K562 treated with DMSO at 1 percent for 4 hours (cell line): ENCODE data around the gene URAD. TPM values are rescaled to one million over a fixed set of nuclear protein-coding genes. Genes with fewer than 3 reads are reported as not detected.

Experiments
- total RNA-seq: library from RNA; unstranded; fragments of 300-600 nt; gene quantifications from 2 replicates; pipeline ENCODE4 v1.2.3, GENCODE V29; 2022; ENCODE audit not compliant: insufficient read depth

The URAD gene
- not detected in 2 replicates for total RNA-seq

DNA sequence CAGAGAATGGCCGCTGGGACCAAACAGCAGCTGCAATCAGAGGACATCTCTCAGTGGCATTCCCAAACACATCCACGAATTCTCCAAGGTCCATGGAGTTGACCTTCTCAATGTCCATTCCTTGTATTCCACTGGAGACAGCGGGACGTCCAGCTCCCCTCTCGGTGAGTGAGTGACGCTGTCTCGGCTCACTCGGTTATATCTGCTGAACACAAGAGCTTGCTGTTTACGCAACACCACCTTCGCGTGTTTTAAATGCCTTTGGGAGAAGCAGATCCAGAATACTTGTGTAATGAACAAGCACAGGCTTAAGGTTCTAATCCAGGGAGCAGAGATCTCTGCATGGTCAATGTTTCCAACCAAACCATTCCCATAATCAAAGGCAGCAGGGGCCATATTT is at the start of gene URAD:
URAD (minus strand) TSS at position 174 of the 400 bp plus-strand sequence; CDS start at position 118, 56 bp downstream.

DNA sequence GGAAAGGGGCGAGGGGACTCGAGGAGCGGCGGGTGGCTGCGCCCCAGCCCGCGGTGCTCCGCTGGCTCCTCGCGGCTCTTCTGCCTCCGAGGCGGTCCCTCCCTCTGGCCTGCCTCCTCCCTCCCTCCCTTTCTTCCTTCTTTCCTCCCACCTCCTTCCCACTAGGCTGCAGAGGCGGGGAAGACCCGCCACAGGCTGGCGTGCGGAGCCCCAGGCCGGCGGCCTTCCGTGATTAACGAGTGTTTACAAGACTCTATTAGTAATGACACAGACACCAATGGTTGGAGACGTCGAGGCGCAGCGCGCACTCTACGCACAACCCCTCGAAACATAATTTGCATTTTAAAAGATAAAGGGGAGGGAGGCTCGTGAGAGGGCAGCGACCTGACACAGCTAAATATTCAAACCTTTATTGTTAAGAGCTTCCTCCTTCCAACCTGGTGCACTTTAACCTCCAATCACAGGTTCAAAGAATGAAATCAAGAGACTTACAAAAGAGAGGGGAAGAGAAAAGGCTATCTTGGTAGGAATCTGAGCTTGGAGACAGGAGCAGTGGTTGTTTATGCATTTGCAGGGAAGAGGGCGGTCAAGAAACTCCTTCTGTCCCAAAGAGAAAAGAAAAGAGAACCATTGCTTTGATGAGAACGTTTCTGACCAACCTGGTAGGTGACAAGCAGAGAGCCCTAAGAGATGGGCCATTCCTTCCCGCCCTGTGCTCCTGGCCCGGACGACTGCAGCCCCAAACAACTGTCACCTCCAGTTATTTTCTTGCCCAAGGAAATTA is 19.2 kb downstream of the URAD start, which contains the start of gene CDX2:
CDX2 (minus strand) TSS at position 234 of the 784 bp plus-strand sequence. CDS start 309 bp downstream, outside the sequence.

Other genes with a start within 250 kb of the URAD start
- not detected in 2 replicates for gene GSX1, start 196.2 kb downstream of the URAD start, total RNA-seq
- gene PDX1, start 68.7 kb downstream of the URAD start, total RNA-seq: not detected in 2 replicates
- not detected in 2 replicates for gene CDX2, start 19.4 kb downstream of the URAD start, total RNA-seq
- not detected in 2 replicates for gene FLT3, start 111.9 kb upstream of the URAD start, total RNA-seq
- 6.1 TPM in 2 replicates for gene PAN3, start 149.9 kb upstream of the URAD start, total RNA-seq